Transverse colon (tissue), 4 donors: Measurements from ENCODE around the gene PDCL3.

Experiments
- EP300 ChIP-seq: sonication (generic); formaldehyde crosslinking; IDR thresholded peaks from one replicate; pipeline ENCODE4 v1.6.1; 2017; ENCODE audit warnings: antibody characterized with exemption, low read depth
- POLR2A ChIP-seq: fragments of 450-650 bp; IDR thresholded peaks from one replicate; pipeline ENCODE4 v1.6.1; 2016; ENCODE audit warnings: antibody characterized with exemption, mild to moderate bottlenecking, moderate library complexity
- POLR2AphosphoS5 ChIP-seq, 3 donors: sonication (generic); formaldehyde crosslinking; IDR thresholded peaks; one replicate each; pipeline ENCODE4 v1.6.1; 2016; ENCODE audit warnings: antibody characterized with exemption in 3 of 3
- TF ChIP-seq, protein P1 (sequence below), 5 experiments: fragments of 200-600 bp in 3 of 5; fragments of 450-650 bp in 2 of 5; sonication (generic) in 3 of 5; IDR thresholded peaks; 1 replicate in 2 of 5; 2 replicates in 3 of 5; pipeline ENCODE4 v1.5.1; 2016 to 2017; ENCODE audit warnings: antibody characterized with exemption in 5 of 5, inconsistent platforms in 3 of 5, mild to moderate bottlenecking in 2 of 5, moderate library complexity in 1 of 5

DNA sequence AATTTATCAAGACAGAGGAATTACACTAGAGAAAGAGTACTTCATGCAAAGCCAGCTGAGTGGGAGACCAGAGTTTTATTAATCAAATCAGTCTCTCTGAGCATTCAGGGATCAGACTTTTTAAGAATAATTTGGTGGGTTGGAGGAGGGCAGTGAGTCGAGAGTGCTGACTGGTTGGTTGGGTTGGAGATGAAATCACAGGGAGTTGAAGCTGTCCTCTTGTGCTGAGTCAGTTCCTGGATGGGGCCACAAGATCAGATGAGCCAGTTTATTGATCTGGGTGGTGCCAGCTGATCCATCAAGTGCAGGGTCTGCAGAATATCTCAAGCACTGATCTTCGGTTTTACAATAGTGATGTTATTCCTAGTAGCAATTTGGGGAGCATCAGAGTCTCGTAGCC is 21.4 kb upstream of the PDCL3 start:
- TF ChIP-seq, protein P1, sequence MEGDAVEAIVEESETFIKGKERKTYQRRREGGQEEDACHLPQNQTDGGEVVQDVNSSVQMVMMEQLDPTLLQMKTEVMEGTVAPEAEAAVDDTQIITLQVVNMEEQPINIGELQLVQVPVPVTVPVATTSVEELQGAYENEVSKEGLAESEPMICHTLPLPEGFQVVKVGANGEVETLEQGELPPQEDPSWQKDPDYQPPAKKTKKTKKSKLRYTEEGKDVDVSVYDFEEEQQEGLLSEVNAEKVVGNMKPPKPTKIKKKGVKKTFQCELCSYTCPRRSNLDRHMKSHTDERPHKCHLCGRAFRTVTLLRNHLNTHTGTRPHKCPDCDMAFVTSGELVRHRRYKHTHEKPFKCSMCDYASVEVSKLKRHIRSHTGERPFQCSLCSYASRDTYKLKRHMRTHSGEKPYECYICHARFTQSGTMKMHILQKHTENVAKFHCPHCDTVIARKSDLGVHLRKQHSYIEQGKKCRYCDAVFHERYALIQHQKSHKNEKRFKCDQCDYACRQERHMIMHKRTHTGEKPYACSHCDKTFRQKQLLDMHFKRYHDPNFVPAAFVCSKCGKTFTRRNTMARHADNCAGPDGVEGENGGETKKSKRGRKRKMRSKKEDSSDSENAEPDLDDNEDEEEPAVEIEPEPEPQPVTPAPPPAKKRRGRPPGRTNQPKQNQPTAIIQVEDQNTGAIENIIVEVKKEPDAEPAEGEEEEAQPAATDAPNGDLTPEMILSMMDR (IDR thresholded peaks at IDR 0.05): no peak
- TF ChIP-seq POLR2AphosphoS5 (IDR thresholded peaks at IDR 0.05) (no peak), POLR2A (no peak), EP300 (no peak)
